Erythroblast (primary cell): ENCODE results near the gene SARS2.

Experiments used
- GATA1 ChIP-seq: IDR thresholded peaks from 2 replicates; pipeline ENCODE4 v1.6.1; 2011; ENCODE audit warnings: low read depth, mild to moderate bottlenecking, control low read depth, low read length, moderate library complexity
- POLR2A ChIP-seq: IDR thresholded peaks from 2 replicates; pipeline ENCODE4 v1.6.1; 2011; ENCODE audit warnings: mild to moderate bottlenecking, low read length

GRCh38 chr19:38933544-38933943, 3.0 kb upstream of the SARS2 start:
- TF ChIP-seq POLR2A (no peak), GATA1 (no peak)
